Cardiac muscle cell (in vitro differentiated cells and primary cell): ENCODE measurements around the gene COL8A1. TPM values are rescaled to one million over a fixed set of nuclear protein-coding genes. Genes with fewer than 3 reads are reported as not detected.

Experiments used
- DNase-seq, 2 donors: peaks; one replicate each; pipeline versions ENCODE4 v3.0.0 to v3.0.0-alpha.2; 2010 to 2017; ENCODE audit warnings: low read depth in 1 of 2, low spot score in 1 of 2
- H3K27ac ChIP-seq: fragments of 200-600 bp; sonication (generic); 2 replicates; pipeline ENCODE4 v1.5.1; 2016
- H3K27me3 ChIP-seq: fragments of 200-600 bp; sonication (generic); 2 replicates; pipeline ENCODE4 v1.6.0; 2016; ENCODE audit warnings: control low read depth
- H3K36me3 ChIP-seq: fragments of 200-600 bp; sonication (generic); 2 replicates; pipeline ENCODE4 v1.5.1; 2016; ENCODE audit warnings: control low read depth
- H3K4me1 ChIP-seq: fragments of 200-600 bp; sonication (generic); 2 replicates; pipeline ENCODE4 v1.8.1; 2017; ENCODE audit warnings: low read depth, mild to moderate bottlenecking, mixed run types
- H3K4me3 ChIP-seq: fragments of 200-600 bp; sonication (generic); 2 replicates; pipeline ENCODE4 v1.5.1; 2016; ENCODE audit warnings: mild to moderate bottlenecking
- H3K9me3 ChIP-seq: fragments of 200-600 bp; sonication (generic); 2 replicates; pipeline ENCODE4 v1.5.1; 2017; ENCODE audit warnings: low read depth, mild to moderate bottlenecking, control low read depth
- polyA plus RNA-seq: library from polyadenylated mRNA; unstranded; fragments of >200 nt; fragmentation: Nextera tagmentation; extraction: Ambion mirVana; gene quantifications from 2 replicates; pipeline ENCODE4 v1.2.1, GENCODE V29; 2016
- total RNA-seq: library from RNA; depleted of rRNA; stranded (reverse); fragments of >200 nt; gene quantifications from 2 replicates; pipeline ENCODE4 v1.2.3, GENCODE V29; 2016
- TF ChIP-seq, protein P1 (sequence below): IDR thresholded peaks from 2 replicates; pipeline ENCODE4 v1.5.1; 2012; ENCODE audit warnings: low read depth, mild to moderate bottlenecking, low read length

COL8A1 gene
- total and polyA plus RNA-seq, 2 experiments from 2014 or later: 1.5 to 5.1 TPM

DNA sequence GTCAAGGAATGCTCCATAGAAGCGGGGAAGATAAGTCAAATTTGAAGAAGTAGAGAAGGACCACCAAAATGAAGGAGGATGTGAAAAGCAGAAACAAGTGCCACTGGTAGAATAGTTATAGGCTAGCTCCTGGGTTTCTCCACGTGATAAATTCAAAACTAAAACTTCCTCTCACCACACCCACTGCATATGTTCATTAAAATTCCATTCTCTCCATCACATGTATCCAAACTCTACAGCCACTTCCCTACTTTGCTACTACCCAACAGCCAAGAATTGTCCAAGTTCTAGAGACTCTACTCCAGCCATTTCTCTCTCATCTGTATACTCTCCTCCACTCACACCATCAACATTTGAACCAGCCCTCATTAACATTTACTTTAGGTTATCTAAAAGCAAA lies 60.5 kb downstream of the COL8A1 start:
- H3K27me3 ChIP-seq: peaks cover 2% of the 10 kb centered on the region
- no peaks in the 10 kb centered on the region for H3K9me3 ChIP-seq
- no peaks in the 10 kb centered on the region for H3K36me3 ChIP-seq
- TF ChIP-seq, protein P1, sequence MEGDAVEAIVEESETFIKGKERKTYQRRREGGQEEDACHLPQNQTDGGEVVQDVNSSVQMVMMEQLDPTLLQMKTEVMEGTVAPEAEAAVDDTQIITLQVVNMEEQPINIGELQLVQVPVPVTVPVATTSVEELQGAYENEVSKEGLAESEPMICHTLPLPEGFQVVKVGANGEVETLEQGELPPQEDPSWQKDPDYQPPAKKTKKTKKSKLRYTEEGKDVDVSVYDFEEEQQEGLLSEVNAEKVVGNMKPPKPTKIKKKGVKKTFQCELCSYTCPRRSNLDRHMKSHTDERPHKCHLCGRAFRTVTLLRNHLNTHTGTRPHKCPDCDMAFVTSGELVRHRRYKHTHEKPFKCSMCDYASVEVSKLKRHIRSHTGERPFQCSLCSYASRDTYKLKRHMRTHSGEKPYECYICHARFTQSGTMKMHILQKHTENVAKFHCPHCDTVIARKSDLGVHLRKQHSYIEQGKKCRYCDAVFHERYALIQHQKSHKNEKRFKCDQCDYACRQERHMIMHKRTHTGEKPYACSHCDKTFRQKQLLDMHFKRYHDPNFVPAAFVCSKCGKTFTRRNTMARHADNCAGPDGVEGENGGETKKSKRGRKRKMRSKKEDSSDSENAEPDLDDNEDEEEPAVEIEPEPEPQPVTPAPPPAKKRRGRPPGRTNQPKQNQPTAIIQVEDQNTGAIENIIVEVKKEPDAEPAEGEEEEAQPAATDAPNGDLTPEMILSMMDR: no peak
- H3K4me1 ChIP-seq: no peaks in the 10 kb centered on the region
- no peak for DNase-seq
- H3K27ac ChIP-seq: no peak overlapping the region
- H3K4me3 ChIP-seq: no peak overlapping the region

DNA sequence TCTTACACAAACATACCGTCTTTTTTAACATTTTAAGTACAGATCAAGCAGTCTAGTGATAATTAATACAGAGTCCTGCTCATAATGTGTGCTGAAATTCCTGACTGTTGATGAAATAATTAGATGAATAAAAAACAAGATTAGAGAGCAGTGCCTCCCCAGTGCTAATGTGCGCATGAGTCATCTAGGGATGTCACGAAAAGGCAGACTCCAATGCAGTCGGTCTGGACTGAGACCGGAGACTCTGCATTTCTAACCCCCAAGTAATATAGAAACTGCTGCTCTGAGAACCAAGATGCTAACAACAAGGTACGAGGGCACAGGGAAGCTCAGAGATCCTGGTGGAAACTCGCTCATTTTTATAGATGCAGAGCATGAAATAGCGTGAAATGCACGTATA lies 61.4 kb downstream of the COL8A1 start:
- H3K4me1 ChIP-seq: peaks cover 3% of the 10 kb centered on the region
- TF ChIP-seq, protein P1: no peak
- no peaks in the 10 kb centered on the region for H3K9me3 ChIP-seq
- H3K4me3 ChIP-seq: no peak overlapping the region
- H3K27ac ChIP-seq: no peak overlapping the region
- H3K27me3 ChIP-seq: peaks cover 2% of the 10 kb centered on the region
- DNase-seq: peak in 1 of 2 donors; percentile 75
- no peaks in the 10 kb centered on the region for H3K36me3 ChIP-seq

DNA sequence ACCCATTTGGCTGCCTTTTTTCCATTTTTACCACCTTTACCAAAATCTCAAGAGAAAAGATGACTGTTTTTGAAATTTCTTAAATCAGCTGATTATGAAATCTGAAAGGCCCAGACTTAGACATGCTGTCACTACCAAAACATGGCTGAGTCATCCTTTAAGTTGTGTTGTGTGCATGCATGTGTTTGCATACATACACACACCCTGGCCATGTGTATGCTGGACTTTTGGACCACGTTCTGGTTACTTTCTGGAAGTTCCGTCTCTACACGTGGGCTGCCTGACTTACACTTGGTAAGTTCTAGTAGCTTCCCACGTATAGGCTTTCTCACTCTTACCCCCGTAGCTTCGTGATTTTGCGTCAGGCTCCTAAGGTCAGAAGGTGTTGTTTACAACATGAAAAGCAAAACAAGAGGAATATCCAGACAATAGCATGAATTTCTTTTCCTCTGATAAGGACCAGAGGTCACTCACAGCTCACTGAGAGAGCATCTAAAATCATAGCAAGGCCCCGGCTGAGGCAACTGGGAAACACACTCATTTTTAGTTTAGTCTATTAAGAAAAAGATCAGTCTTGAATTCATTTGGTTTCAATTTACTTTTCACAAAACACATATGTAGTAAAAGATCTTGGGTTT lies 62.4 kb downstream of the COL8A1 start:
- peak in 1 of 2 donors; percentile 63 for DNase-seq
- H3K9me3 ChIP-seq: no peaks in the 10 kb centered on the region
- no peaks in the 10 kb centered on the region for H3K36me3 ChIP-seq
- peaks cover 2% of the 10 kb centered on the region for H3K27me3 ChIP-seq
- H3K4me3 ChIP-seq: no peak overlapping the region
- H3K27ac ChIP-seq: no peak overlapping the region
- TF ChIP-seq, protein P1: no peak
- peaks cover 3% of the 10 kb centered on the region for H3K4me1 ChIP-seq

DNA sequence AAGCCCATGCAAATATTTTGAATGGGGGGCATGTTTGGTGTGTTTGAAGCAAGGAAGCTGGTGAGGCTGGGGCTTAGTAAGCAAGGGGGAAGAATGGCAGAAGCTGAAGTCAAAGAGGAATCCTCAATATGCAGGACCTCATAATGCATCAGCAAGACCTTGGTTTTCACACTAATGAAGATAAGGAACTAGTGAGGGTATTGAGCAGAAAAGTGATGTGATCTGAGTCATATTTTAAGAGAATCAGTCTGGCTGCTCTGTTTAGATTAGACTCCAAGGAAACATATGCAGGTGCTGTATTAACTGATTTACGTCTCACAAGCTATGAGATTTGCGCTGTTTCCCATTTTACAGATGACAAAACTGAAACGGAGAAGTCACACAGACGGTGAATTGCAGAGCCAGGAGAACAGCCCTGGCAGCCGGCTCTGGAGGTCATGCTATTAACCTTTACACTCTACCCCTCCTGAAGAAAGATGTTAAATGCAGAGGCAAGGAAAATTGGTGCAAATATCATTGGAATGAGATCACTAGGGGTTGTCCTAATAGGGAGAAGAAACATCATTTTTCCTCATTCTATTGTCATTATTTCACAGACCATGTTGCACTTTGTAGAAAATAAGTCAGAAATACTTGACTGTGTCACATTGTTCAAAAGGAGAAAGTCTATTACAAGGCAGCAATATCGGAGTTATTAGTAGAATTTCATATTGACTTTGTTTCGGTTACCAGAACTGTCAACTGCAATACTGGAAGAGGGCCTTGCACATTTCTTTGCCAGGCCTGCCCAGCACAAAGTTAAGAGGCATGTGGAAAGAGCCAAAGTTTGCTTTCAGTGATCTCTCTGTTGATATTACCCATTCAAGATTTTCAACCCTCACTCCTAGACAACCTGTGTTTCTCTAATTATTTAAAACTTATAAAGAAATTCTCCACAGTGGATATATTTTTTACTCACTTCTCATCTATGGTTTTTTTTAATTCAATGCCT lies 64.9 kb downstream of the COL8A1 start:
- Histone ChIP-seq H3K36me3 (no peaks in the 10 kb centered on the region), H3K27me3 (peaks cover 2% of the 10 kb centered on the region), H3K4me3 (no peak overlapping the region), H3K27ac (no peak overlapping the region), H3K9me3 (no peaks in the 10 kb centered on the region), H3K4me1 (peaks cover 3% of the 10 kb centered on the region)
- no peak for DNase-seq
- TF ChIP-seq, protein P1: no peak

DNA sequence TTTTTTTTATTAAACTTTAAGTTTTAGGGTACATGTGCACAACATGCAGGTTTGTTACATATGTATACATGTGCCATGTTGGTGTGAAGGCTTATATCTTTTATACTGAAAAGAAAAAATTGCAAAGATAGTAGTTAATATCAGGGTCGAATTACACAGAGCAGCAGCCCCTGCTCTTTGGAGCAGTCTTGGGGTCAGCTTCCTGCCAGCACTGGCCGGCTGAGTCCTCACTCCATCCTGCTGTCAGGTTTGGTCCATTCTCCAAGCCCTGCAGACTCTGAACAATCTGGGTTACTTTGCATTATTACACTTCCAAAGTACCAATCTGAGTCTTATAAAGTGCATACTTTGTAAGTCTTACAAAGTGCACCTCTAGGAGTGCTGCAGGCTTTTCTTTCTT lies 66.0 kb downstream of the COL8A1 start:
- Histone ChIP-seq H3K4me3 (no peak overlapping the region), H3K36me3 (no peaks in the 10 kb centered on the region), H3K27me3 (peaks cover 2% of the 10 kb centered on the region), H3K27ac (no peak overlapping the region), H3K4me1 (peaks cover 3% of the 10 kb centered on the region), H3K9me3 (no peaks in the 10 kb centered on the region)
- TF ChIP-seq, protein P1: no peak
- DNase-seq: peak in 1 of 2 donors; percentile 49
